GM10248 (cell line): Measurements from ENCODE around the gene MTX2.

Experiments used
- CTCF ChIA-PET: fragments of 300-600 bp; sonication (Branson Sonifier 250); formaldehyde crosslinking; extraction: SDS; loops from one replicate; lab custom pipeline; 2021; ENCODE audit warnings: antibody characterized with exemption; lab: Yijun Ruan, JAX
- POLR2A ChIA-PET: fragments of 350-650 bp; sonication (Branson Sonifier 250); formaldehyde crosslinking; extraction: SDS; loops from one replicate; lab custom pipeline; 2020; ENCODE audit warnings: antibody characterized with exemption; lab: Yijun Ruan, JAX
- DNase-seq: peaks from one replicate; pipeline ENCODE4 v3.0.0; 2012; ENCODE audit errors: extremely low spot score
- TF ChIP-seq, protein P1 (sequence below): IDR thresholded peaks from 2 replicates; pipeline ENCODE4 v1.5.1; 2012; ENCODE audit warnings: mild to moderate bottlenecking, low read depth; ENCODE audit errors: extremely low read depth, missing control alignments, control extremely low read depth

Gene MTX2

DNA sequence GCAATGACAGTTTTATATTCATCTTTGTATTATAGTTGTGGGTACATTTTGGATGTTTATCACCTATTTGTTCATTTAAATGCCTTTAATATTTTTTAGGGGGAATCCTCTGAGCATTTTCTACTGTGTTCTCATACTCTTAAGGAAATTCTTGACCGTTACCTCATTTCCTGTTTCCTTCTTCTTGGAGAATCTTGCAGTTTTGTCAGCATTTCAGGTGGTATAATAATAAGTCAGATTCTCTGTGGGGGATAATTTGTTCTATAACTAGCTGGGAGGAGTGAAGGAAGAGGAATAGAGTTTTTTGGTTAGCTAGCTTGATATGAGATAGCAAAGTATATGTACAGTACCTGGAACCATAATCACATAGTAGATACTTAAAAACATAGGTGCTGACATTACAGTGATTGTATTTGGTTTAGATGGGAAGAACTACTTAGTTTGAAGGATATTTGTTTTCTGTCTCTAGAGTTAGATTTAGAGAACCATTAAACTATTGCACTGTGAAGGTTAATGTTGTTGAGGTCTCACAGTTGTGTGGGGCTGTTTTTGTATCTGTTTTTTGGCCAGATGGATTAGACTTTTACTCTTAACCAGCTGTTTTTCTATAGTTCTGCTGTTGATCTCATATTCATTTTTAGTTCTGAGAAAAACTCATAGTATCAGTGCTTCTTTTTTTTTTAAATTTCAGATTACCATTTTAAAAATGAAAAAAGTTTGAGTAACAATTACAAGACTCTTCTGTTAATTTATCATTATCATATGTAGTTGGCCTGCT is 14.2 kb downstream of the MTX2 start:
- ChIA-PET POLR2A (no interaction called here), CTCF (interaction anchor here (1.5 kb wide), 1 partner anchor 18 kb away, joined by 3 read pairs; no protein-coding TSS in a partner anchor)
- DNase-seq: no peak
- TF ChIP-seq, protein P1, sequence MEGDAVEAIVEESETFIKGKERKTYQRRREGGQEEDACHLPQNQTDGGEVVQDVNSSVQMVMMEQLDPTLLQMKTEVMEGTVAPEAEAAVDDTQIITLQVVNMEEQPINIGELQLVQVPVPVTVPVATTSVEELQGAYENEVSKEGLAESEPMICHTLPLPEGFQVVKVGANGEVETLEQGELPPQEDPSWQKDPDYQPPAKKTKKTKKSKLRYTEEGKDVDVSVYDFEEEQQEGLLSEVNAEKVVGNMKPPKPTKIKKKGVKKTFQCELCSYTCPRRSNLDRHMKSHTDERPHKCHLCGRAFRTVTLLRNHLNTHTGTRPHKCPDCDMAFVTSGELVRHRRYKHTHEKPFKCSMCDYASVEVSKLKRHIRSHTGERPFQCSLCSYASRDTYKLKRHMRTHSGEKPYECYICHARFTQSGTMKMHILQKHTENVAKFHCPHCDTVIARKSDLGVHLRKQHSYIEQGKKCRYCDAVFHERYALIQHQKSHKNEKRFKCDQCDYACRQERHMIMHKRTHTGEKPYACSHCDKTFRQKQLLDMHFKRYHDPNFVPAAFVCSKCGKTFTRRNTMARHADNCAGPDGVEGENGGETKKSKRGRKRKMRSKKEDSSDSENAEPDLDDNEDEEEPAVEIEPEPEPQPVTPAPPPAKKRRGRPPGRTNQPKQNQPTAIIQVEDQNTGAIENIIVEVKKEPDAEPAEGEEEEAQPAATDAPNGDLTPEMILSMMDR: no peak

DNA sequence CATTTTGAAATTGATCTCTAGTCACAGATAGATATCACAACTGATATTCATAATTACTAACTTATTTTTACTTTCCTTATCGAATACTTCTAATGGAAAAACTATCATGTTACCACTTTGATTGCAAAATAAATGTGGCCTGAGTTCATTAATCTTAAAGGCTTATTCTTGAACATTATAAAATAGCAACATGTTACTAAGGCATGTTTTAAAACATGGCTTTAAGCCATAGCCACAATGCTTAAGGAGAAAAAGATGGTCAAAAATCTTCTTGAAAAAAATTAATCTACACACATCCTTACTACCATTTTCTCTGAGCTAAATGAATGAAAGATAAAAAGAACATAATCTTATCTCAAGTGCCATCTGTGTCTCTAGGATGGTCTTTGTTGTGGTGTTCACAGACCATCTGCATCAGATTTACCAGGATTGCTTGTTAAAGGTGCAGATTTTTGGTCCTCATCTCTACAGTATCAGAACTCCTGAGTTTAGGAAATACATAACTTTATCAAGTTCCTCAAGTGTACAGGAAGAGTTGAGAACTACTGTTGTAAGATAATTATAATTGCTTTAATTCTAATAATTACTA is 15.3 kb downstream of the MTX2 start:
- TF ChIP-seq, protein P1: no peak
- DNase-seq: no peak
- ChIA-PET CTCF (no interaction called here), POLR2A (interaction anchor here (0.7 kb wide), 1 partner anchor 55 kb away, joined by 4 read pairs; no protein-coding TSS in a partner anchor)

DNA sequence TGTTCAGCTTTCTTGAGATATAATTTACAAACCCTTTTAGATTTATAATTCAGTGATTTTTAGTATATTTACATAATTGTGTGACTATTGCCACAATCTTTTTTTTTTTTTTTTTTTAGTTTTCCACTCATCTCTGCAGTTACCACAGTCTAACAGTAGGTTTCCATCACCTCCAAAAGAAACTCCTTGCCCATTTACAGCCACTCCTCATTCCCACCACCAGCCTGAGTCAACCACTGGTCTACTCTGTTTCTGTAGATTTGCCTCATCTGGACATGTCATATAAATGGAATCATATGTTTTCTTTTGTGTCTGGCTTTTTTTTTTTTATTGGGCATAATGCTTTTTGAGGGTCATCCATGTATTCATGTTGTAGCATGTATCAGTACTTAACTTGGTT is 16.1 kb downstream of the MTX2 start:
- CTCF ChIA-PET: no interaction called here
- TF ChIP-seq, protein P1: no peak
- DNase-seq: no peak
- POLR2A ChIA-PET: interaction anchor here (0.7 kb wide), 1 partner anchor 56 kb away, joined by 4 read pairs; no protein-coding TSS in a partner anchor

DNA sequence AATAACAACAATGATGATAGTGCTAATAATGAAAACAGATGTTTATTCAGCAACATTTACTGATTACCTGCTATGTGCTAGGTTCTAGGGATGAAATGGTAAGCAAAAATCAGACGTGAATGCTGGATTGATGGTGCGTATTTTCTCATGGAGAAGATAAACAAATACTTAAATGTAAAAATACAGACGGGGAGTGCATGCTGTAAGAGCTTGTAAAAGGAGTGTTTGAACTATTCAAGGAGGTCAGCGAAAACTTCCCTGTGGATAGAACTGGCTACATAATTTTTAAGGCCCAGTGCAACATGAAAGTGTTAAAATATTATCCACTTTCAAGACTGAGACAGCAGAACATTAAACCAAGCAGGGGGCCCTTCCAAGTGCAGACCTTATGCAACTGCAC is 22.1 kb downstream of the MTX2 start:
- TF ChIP-seq, protein P1: no peak
- POLR2A ChIA-PET: no interaction called here
- DNase-seq: no peak
- CTCF ChIA-PET: interaction anchor here (2.7 kb wide), 1 partner anchor 10 kb away, joined by 10 read pairs; no protein-coding TSS in a partner anchor

DNA sequence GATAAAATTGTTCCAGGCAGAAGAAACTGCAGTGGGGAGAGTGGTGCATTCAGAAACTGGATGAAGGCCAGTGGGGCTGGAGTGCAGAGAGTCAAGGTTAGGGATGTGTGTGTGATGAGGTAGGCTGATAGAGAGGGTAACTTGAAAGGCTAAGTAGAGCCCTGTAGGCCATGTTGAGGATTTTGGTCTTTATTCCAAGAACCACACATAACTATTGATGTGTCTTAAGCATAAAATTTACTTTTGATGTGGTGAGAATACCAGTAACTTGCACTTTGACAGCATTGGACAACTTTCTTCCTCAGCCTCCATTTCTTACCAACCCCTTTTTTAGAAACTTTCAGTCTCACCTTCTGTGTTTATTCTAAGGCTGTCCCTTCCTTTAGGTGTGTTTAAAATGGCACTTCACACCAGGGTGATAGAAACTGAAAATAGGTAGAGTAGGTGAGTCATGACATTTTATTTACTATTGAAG is 22.6 kb downstream of the MTX2 start:
- TF ChIP-seq, protein P1: no peak
- peak; percentile 12 for DNase-seq
- CTCF ChIA-PET: interaction anchor here (2.7 kb wide), 1 partner anchor 9 kb away, joined by 10 read pairs; no protein-coding TSS in a partner anchor
- POLR2A ChIA-PET: no interaction called here

DNA sequence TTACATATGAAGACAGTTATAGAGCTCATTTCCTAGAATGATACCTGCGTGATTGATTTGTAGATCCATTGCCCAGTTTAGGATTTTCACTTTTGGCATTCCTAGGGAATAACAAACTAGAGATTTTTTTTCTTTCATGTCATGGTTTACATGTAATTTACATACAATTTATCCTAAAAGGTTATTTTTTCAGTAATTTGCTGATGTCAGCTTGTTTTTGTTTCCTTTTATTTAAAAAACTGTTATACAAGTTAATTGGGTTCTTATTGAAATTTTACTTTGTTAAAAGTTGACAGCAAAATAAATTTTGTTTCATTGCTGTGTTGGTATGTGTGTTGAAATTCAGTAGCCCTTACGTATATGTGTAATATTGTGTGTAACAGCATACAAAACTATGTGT is 23.4 kb downstream of the MTX2 start:
- POLR2A ChIA-PET: no interaction called here
- CTCF ChIA-PET: interaction anchor here (2.7 kb wide), 1 partner anchor 9 kb away, joined by 10 read pairs; no protein-coding TSS in a partner anchor
- no peak for DNase-seq
- TF ChIP-seq, protein P1: no peak
